GM12875 (cell line): Measurements from ENCODE around the gene KLHL21.
"Not testable (repeated sequence)": the region's sequence is repeated elsewhere in the genome, so short reads cannot be mapped to it uniquely, and the experiment has no call there.

Experiments
- H3K4me3 ChIP-seq: one replicate; pipeline ENCODE4 v1.5.1; 2011; ENCODE audit warnings: low read depth, low read length, control low read depth
- TF ChIP-seq, protein P1 (sequence below): IDR thresholded peaks from 2 replicates; pipeline ENCODE4 v1.5.1; 2011; ENCODE audit warnings: low read depth, mild to moderate bottlenecking, control low read depth, inconsistent platforms, low read length, moderate library complexity, borderline replicate concordance; ENCODE audit not compliant: insufficient read depth

The KLHL21 gene, protein sequence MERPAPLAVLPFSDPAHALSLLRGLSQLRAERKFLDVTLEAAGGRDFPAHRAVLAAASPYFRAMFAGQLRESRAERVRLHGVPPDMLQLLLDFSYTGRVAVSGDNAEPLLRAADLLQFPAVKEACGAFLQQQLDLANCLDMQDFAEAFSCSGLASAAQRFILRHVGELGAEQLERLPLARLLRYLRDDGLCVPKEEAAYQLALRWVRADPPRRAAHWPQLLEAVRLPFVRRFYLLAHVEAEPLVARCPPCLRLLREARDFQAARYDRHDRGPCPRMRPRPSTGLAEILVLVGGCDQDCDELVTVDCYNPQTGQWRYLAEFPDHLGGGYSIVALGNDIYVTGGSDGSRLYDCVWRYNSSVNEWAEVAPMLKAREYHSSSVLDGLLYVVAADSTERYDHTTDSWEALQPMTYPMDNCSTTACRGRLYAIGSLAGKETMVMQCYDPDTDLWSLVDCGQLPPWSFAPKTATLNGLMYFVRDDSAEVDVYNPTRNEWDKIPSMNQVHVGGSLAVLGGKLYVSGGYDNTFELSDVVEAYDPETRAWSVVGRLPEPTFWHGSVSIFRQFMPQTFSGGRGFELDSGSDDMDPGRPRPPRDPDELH

DNA sequence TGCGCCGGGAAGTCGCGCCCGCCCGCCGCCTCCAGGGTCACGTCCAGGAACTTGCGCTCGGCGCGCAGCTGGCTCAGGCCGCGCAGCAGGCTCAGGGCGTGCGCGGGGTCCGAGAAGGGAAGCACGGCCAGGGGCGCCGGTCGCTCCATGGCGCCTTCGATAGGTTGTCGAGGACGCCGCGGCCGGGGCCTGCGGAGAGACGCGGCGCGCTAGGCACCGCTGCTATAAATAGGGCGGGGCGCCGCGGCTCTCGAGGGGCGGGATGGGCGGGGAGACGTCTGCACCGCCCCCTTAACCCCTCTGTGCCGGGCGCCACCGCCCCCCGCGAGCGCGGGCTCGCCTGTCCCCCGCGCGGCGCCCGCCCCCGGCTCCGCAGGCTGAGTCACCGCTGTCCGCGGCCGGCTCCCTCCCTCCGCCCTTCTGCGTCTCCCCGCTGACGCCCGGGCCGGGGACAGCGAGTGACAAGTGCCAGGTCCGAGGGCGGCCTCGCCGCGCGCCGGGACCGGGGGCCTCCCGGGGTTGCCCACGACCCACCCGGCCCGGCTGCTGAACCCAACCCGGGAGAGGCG, at the start of gene KLHL21:
TSS of gene KLHL21 (minus strand) at position 201 of the 569 bp plus-strand sequence. CDS start at position 149, 52 bp downstream.
- peak within 1 kb of the TSS; percentile 93 for H3K4me3 ChIP-seq
- TF ChIP-seq, protein P1, sequence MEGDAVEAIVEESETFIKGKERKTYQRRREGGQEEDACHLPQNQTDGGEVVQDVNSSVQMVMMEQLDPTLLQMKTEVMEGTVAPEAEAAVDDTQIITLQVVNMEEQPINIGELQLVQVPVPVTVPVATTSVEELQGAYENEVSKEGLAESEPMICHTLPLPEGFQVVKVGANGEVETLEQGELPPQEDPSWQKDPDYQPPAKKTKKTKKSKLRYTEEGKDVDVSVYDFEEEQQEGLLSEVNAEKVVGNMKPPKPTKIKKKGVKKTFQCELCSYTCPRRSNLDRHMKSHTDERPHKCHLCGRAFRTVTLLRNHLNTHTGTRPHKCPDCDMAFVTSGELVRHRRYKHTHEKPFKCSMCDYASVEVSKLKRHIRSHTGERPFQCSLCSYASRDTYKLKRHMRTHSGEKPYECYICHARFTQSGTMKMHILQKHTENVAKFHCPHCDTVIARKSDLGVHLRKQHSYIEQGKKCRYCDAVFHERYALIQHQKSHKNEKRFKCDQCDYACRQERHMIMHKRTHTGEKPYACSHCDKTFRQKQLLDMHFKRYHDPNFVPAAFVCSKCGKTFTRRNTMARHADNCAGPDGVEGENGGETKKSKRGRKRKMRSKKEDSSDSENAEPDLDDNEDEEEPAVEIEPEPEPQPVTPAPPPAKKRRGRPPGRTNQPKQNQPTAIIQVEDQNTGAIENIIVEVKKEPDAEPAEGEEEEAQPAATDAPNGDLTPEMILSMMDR, result no peak

DNA sequence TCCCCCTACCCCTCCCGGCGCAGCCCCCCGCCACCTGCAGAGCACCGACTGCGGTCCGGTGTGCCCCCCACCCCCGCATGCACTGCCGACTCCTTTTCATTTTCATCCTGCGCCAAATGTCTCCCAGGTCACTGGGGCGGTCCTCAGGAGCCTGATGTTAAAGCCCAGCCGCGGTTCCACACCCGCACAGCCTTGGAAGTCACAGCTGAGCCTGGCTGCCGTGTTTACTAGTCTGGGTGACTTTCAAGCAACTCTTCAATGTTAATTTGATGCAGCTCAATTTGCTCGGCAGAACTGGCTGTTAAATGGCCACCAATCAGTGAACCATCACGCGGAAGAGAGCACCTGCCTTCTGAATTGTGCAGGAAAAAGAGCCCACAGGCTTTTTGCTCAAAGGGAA, 49.2 kb upstream of the KLHL21 start:
- H3K4me3 ChIP-seq, result no peak overlapping the region
- TF ChIP-seq, protein P1, result no peak

DNA sequence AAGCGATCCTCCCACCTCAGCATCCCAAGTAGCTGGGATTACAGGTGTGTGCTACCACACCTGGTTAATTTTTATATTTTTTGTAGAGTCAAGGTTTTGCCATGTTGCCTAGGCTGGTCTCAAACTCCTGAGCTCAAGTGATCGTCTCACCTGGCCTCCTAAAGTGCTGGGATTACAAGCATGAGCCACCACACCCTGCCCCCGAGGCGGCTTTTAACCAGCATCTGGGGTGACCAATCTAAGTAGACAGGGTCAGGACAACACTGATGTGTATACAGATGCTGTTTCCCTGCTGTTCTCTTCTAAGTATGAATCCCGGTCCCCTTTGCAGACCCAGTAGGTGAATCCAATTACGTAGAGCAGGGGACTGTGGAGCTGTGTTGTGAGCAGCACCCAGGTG, 45.9 kb upstream of the KLHL21 start:
- TF ChIP-seq, protein P1, result no peak

DNA sequence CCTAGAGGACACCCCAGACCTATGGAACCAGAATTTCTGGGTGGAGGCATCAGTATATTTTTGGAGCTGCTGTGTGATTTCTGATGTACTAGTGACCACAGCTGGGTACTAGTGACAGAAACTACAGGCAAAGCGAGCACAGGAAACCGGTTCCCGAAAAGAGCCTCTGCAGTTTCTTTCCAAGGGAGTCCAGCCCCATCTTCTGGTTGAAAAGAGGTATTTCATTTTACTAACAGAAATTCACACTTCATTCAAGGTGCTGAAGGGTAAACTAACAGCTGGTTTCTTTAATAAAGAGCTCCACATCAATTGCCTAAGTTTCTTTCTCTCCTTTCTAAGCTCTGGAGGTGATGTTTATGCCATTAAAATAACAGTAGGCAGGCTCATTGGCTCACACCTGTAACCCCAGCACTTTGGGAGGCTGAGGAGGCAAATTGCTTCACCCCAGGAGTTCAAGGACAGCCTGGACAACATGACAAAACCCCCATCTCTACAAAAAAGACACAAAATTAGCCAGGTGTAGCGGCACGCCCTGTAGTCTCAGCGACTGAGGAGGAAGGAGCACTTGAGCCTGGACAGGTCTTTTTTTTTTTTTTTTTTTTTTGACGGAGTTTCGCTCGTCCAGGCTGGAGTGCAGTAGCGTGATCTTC, 44.0 kb upstream of the KLHL21 start:
- no peak overlapping the region for H3K4me3 ChIP-seq
- TF ChIP-seq, protein P1, result peak; percentile 43; the same call in 1 of the 2 replicates

More for the DNA sequence above, 45.9 kb upstream of the KLHL21 start:
- no peak overlapping the region for H3K4me3 ChIP-seq

DNA sequence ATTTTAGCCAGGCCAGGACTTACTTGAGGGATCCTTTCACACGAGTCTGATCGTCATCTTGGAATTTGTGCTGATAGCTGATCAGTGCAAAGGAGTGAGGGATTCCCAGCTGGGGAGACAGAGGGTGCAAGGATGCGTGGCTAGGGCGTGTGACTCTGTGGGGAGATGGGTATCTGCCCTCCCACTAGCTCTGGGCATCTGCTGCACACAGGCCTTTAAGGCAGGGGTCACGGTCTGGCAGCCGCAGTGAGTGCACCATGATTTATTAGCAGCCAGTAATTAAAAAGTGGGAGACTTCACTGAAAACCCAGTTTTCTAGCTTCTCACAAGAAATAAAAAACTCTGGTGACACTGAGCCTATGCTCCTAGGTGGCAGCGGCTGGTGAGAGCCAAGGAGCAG, 42.3 kb upstream of the KLHL21 start:
- no peak overlapping the region for H3K4me3 ChIP-seq
- TF ChIP-seq, protein P1, result no peak

DNA sequence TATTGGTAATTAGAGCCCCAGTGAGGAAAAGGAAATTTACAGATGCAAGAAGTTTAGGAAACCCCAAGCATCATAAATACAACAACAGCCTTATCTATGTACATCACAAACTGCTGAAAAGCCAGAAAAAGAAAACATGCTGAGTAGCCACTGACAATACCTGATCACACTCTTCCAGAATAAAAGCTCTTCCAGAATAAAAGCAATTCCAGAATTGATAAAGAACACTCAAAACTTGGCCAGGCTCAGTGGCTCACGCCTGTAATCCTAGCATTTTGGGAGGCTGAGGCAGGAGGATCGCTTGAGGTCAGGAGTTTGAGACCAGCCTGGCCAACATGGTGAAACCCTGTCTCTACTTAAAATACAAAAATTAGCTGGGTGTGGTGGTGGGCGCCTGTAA, 38.2 kb upstream of the KLHL21 start:
- H3K4me3 ChIP-seq, result not testable (repeated sequence)

DNA sequence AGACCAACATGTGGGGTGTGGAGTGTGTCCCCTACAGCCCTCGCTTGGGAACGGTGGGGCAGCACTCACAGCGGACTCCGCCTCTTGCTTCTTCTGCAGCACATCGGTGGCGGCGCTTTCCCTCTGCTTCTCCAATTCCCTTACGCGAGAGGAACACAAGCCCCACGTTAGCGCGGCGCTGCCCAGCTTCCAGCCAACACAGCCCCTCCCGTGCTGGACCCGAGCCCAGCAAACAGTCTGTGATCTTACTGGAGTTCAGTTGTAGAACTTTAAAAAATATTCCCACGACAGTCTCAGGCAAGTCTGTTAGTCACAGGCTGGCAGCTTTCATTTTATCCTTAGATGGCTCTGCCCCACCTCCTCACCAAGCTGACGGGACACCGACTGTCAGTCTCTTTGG, 35.6 kb upstream of the KLHL21 start:
- TF ChIP-seq, protein P1, result no peak

More for the DNA sequence above, 35.6 kb upstream of the KLHL21 start:
- H3K4me3 ChIP-seq, result no peak overlapping the region
